ENCODE measurements around the gene NAA80. TPM values are rescaled to one million over a fixed set of nuclear protein-coding genes. Genes with fewer than 3 reads are reported as not detected.

NAA80 gene
- total and polyA plus RNA-seq, 2 of the 13 experiments (the other 11 are each of a cell fraction or from before 2014, with no cell fraction given) = 3.4 to 8.7 TPM

DNA sequence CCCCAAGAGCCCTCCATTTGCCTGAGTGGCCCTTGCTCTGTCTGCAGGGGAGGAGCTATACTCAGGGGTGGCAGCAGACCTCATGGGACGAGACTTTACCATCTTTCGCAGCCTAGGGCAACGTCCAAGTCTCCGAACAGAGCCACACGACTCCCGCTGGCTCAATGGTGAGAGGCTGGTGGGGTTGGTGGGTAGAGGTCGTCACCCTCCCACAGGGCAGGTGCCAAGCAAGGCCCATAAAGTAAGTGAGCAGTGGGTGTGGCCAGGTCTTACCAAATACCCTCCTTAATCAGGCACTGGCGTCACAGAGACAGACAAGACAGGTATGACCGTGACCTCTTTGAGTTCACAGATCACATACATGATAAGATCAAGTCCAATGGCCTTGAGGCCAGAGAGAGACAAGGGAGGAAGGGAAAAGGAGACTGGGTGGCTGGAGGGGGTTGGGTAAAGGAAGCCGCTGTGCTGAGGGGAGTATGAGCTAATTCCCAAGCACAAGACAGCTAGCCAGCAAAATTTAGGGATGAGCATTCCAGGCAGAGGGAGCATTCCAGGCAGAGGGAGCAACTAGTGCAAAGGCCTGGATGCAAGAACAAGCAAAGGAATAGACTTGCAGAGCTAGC is 27.8 kb downstream of the NAA80 start (continued):
- TF ChIP-seq ZBTB33 (CRISPR knock-in tag; IDR thresholded peaks at IDR 0.05) (peak; percentile 27; the same call in 1 of the 2 replicates), DMAP1 (CRISPR knock-in tag; IDR thresholded peaks at IDR 0.05) (peak; percentile 60), ZUFSP (CRISPR knock-in tag; IDR thresholded peaks at IDR 0.05; ENCODE audit: borderline replicate concordance) (no peak), ZNF607 (CRISPR knock-in tag; IDR thresholded peaks at IDR 0.05; ENCODE audit: borderline replicate concordance) (no peak), XRCC5 (optimal IDR thresholded peaks at IDR 0.05; ENCODE audit: low read length) (no peak), MIER3 (CRISPR knock-in tag; IDR thresholded peaks at IDR 0.05; ENCODE audit: borderline replicate concordance) (no peak; the same call in 1 of the 2 replicates), ONECUT2 (CRISPR knock-in tag; IDR thresholded peaks at IDR 0.05) (no peak), GABPA (IDR thresholded peaks at IDR 0.05; ENCODE audit: low read depth, low read length) (no peak), GABPA (CRISPR knock-in tag; IDR thresholded peaks at IDR 0.05; ENCODE audit: low read depth) (peak; percentile 33; the same call in 1 of the 2 replicates), ZNF724P (CRISPR knock-in tag; IDR thresholded peaks at IDR 0.05; ENCODE audit: borderline replicate concordance) (0 out of 2 replicates have a peak, but pooled peaks have one; percentile 62), ZNF530 (CRISPR knock-in tag; IDR thresholded peaks at IDR 0.05; ENCODE audit: low read depth) (no peak), FOXP4 (CRISPR knock-in tag; IDR thresholded peaks at IDR 0.05) (peak; percentile 54), BCL6 (CRISPR knock-in tag; IDR thresholded peaks at IDR 0.05) (peak; percentile 59; the same call in 1 of the 2 replicates), ZNF12 (CRISPR knock-in tag; IDR thresholded peaks at IDR 0.05) (0 out of 2 replicates have a peak, but pooled peaks have one; percentile 30), ZNF263 (CRISPR knock-in tag; IDR thresholded peaks at IDR 0.05) (0 out of 2 replicates have a peak, but pooled peaks have one; percentile 15), TCF7 (IDR thresholded peaks at IDR 0.05; ENCODE audit: low read depth) (peak; percentile 28; the same call in 1 of the 2 replicates), ZNF484 (CRISPR knock-in tag; IDR thresholded peaks at IDR 0.05; ENCODE audit: borderline replicate concordance, low read depth) (no peak), ZKSCAN8 (CRISPR knock-in tag; IDR thresholded peaks at IDR 0.05; ENCODE audit: borderline replicate concordance) (no peak), ZBTB42 (CRISPR knock-in tag; IDR thresholded peaks at IDR 0.05) (no peak), ZNF251 (CRISPR knock-in tag; IDR thresholded peaks at IDR 0.05) (no peak), ZBTB38 (CRISPR knock-in tag; IDR thresholded peaks at IDR 0.05) (no peak), ARID5B (CRISPR knock-in tag; IDR thresholded peaks at IDR 0.05) (peak; percentile 69)
